Amygdala (tissue), 56 donors: ENCODE results near the gene IL1R1.
"Not testable (repeated sequence)": the region's sequence is repeated elsewhere in the genome, so short reads cannot be mapped to it uniquely, and the experiment has no call there.

ENCODE experiments used
- DNase-seq, 56 donors: peaks; one replicate each; lab custom pipeline; 2025; lab: John Stamatoyannopoulos, UW

The IL1R1 gene

DNA sequence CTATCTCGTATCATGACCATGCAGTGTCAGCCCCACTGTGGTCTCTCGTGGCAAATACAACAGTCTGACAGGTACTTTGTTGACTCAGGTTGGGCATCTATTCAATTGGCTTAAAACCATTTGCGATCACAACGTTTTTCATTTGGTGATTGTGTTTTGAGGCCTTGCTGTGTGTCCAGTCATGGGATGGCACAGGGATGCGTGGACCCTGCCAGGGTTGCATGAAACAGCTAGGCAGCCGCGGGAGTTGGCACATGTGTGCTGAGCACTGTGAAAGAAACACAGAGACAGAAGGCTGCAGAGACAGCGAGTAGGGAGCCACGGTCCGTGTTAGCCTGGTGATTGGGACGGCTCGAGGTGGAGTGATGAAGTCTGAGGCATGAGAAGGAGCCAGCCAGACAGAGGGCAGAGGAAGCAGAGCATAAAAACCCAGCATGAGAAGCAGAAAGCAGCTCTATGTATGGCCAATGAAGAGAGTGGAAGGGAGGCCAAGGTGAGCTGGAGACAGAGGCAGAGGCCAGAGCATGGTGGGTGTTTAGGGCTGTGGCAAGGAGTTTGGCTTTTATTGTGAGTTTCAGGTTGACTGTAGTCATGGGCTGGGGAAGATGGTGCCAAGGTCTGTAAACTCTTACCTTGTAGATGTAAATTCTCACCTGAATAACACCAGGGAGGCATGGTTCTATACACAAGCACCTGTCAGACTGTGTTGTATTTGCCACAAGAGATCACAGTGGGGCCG lies 31.8 kb upstream of the IL1R1 start:
- no peak for DNase-seq

DNA sequence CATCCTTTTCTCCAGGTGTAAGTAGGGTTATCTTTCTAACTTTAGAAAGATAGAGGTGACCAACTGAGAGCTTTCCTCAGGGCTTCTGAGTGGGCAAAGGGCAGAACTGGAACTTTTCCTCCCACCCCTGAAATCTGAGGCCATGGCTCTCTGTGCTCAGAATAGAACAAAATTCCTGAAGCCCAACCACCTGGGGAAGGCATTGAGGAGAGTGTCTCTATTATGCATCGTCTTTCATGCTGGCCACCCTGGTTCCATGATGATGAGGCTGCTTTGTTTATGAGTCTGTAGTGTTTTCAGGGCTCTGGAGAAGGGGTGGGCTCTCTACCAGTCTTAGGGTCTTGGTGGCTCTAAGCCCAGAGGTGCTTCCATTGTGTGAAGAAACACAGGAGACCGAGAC lies 30.7 kb upstream of the IL1R1 start:
- DNase-seq, result no peak

DNA sequence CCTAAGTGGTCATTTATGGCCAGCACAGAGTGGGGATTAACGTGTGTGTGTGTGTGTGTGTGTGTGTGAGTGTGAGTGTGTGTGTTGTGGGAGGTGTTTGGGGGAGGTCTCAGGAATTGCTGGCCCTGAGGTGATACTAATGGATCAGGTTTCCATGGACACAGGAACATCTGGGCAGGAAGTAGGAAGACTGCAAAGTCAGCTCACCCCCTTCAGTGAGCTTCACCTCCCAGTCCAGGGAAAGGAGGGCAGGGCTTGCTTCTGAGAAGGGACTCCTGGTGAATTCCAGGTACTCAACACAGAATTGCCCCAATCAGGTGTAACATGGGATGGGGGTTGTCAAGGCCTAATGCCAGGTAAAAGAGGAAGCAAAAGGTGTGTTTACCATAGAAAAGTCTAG lies 30.3 kb upstream of the IL1R1 start:
- no peak for DNase-seq

DNA sequence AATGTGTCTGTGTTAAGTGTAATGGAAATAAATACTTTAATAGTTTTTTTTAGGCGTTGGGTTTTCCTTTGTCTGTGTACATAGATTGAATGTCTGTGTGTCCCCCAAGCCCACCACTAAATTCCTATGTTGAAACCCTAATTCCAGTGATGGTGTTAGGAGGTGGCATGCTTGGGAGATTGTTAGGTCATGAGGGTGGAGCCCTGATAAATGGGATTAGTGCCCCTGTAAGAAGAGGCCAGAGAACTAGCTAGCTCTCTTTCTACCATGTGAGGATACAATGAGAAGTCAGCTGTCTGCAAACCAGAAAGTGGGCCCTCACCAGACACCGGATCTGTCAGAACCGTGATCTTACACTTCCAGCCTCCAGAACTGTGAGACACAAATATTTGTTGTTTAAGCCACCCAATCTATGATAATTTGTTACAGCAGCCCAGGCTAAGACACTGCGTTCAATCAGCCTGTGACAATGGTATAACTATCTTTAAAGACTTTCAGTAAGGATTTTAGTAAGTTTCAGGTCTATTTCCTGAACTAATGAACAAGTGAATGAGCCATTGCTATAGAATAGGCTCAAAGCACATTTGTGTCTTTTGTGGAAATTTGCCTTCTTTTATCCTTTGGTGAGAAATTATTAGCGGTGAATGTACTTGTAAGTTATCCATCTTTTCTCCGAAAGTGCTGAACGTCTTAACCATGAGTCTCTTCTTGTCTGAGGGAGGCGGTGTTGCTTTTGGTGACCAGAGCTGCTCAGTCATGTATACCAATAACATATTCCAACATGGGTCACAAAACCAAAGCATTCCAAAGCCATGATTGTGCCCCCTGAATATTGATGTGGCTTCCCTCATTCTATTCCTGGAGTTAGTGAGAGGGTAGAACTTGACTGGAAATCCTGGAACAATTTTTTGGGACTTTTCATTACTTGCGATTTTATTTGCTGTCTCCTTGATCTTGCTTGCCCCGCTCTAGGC lies 29.6 kb upstream of the IL1R1 start:
- no peak for DNase-seq

DNA sequence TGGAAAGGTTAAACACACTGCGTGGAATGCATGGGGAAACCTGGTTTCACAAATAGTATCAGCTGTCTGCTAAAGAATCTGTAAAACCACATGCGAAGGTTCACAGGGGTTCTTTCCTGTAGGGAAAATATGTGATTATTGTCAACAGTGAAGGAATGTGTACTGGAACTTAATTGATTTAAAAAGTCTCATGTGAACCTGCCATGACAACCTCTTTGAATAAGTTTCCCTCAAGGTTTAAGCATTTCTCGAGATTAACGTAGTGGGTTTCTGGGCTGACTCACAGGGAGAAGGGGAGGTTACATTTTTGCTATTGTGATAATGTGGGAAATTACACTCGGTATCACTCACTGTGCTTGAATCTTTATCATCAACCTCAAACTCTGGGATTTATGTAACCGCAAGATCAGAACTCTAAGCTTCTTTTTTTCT lies 28.2 kb upstream of the IL1R1 start:
- DNase-seq, result no peak

DNA sequence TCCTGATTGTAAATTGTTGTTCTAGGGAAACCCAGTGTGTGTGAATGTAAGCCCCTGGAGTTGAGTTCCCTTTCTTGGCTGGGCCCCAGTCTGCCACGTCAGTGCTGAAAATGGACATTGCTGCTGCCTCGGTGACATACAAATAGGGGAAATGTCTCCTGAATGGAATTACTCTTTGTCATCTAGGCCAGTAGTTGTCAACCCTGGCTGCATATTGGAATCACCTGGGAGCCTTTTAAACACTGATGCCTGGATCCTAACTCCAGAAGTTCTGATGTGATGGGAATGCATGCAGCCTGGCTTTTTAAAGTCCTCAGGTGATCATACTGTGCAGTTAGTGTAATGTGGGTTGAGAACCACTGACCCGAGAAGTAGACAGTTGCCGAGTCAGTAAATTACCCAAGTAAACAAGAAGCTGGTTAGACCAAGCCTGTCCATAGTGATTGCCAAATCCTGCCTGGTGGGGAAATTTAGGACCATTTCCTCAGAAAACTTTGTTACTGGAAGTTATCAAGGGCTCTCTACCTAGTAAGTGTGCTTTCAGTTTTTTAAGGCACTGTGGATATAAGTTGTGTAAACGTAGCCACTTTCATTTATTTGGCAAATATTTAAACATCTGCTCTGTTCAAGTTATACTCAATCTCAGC lies 27.6 kb upstream of the IL1R1 start:
- DNase-seq, result no peak

DNA sequence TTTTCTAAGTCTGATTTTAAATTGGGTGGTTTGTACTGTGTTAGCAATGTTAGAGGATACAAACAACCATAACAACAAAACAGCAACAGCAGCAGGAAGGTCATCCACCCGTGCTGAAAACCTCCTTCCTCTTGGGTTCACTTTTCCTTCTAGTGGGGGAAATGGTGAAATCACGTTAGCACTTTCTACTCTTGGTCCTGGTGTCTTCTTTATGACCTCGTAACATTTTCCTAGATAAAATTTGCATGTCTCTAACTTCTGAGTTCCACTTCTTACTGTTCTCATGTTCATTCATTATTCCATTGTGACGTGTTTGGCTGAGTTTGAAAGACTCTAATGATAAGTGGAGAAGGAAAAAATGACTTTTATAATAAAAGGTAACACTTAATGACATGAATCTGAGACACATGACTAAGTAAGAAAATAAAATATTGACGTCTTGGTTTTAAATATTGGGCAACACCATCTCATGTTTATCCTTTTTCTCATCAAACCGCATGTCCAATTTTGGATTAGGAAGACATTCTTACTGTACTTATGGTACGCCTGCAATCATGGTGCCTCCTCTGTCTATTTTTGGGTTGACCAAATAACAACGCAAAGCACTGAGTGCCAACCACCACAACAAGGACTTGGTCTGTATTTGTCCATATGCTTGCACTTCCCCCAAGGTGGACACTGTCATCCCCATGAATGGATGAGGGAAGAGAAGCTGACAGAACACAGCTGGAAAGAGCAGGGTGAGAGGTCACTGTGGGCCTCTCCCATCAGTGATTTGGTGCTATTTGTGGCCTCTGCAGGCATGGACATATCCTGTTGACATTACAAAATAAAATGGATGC lies 25.7 kb upstream of the IL1R1 start:
- no peak for DNase-seq

DNA sequence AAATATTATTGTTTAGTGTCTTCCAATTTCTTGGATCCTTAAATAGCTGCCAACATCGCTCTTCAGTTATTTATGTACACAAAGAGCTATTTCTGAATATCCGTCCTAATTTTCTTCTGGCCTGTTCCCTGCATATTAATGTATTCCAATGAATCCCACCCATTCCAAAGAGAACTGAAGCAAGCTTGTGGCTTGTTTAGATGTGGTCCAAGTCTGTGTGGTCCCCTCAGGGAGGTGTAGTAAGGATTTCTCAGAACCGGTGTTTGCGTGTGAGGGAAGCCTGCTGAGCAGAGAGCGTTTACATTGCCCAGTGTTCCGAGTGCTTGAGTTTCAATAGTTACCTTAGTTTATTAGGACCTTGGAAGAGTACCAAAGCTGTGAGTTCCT lies 25.1 kb upstream of the IL1R1 start:
- DNase-seq, result no peak

DNA sequence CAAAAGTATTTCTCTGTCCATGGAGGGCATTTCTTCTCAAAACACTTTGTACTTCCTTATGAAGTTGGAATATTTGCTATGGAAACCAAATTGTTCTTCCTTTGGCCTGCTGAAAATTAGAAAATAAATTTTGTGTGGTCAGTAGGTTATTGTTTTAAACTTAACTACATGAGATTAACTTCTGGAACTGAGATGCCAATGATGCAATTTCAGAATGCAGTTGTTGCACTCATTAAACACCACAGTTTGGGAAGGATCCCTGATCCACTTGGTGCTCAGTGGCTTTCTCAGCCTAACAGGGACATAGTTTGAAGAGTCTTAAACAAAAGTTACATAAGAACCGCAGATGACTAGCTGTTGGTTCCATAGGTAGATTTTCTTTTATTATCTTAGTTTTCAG lies 23.3 kb upstream of the IL1R1 start:
- no peak for DNase-seq

DNA sequence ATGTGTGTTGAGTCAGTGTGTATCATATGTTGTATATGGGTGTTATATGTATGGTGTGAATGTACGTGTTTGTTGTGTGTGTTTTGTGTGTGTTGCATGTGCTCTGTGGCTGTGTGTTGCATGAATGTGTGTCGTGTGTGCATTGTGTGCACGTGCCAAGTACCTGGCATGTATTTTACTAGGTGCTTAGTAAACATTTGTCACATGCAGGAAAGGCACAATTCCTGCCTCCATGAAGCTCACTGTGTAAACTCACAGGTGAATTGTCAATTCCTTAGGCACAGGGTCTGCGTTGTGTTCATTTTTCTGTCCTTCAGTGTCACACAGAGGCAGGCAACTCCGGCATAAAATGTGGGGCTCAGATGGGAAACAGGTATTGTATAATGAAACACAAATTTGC lies 22.3 kb upstream of the IL1R1 start:
- no peak for DNase-seq

DNA sequence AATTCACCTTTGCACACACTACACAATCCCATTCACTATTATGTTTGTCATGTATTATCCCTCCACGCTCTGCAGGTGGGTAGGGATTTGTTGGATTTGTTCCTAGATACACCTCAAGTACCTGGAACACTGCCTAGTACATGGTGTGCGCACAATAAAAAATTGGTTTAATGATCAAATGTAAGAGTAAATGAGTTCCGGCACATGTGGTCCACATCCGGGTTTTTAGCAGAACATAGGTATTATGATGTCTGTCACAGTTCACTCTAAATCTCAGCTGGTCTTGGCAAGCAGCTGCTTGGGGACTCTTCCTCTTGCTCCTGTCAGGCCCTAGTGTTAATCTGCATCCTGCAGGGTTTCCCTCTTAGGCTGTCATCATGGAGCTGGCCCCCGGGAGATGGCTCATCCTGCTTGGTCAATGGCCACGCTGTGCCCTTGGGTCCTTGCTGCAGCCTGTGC lies 21.8 kb upstream of the IL1R1 start:
- DNase-seq, result no peak

DNA sequence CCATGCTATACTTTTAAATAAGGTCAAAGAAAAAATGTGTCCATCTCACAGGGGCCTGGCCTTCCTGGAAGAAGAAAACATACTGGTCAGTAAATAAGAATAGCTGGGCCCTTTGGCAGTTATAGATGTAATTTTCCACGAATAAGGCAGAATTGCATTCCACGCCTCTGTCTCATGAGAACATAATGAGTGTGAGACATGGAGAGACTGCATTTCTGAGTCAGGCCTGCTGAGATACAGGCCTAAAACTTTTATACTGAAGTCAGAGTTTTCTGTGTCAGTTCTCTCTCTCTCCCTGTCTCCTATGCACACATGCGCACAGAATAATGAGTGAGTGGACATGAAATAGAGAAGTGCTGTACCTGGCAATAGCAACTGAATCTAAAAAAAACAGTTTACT lies 20.4 kb upstream of the IL1R1 start:
- no peak for DNase-seq

DNA sequence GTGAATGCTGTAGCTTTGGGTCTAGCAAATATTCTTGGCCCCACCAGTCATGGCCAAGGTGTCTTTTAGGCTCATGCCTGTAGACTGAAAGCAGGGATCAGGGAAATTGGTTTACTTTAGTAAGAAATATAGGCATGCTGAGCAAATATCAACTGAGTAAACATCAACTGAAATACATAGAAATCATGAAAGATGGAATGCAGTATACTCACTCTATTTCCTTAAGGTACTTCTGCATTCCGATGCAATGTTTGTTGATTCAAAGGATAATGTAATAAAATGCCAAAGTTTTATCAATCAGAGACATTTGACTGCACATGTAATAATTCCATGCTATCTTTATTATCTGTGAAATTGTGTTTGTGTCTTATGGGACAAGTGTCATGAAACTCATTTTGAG lies 19.6 kb upstream of the IL1R1 start:
- no peak for DNase-seq

DNA sequence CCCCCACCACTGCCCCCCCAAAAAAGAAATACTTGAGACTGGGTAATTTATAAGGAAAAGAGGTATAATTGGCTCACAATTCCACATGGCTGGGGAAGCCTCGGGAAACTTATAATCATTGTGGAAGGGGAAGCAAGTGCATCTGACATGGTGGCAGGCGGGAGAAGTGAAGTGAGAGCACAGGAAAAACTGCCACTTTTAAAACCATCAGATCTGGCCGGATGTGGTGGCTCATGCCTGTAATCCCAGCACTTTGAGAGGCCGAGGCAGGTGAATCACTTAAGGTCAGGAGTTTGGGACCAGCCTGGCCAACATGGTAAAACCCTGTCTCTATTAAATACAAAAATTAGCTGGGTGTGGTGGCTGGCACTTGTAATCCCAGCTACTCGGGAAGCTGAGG lies 18.1 kb upstream of the IL1R1 start:
- not testable (repeated sequence) for DNase-seq

DNA sequence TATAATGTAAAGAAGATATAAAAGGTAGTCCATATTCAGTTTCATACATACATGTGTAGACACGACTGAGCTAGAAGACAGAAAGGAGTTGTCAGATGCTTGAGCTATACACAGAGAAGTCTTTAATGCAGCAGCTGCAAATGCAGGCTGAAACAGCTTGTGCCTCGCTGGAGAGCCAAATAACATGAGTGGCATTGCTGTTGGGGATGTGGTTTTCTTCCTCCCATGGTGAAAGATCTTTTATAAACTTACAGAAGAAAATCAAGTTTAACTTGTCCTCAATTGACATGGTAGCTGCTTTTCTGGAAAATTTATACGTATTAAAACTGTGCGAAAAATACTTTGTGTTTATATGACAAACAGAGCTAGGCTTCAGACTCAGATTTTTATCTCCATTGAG lies 16.4 kb upstream of the IL1R1 start:
- DNase-seq, result no peak

DNA sequence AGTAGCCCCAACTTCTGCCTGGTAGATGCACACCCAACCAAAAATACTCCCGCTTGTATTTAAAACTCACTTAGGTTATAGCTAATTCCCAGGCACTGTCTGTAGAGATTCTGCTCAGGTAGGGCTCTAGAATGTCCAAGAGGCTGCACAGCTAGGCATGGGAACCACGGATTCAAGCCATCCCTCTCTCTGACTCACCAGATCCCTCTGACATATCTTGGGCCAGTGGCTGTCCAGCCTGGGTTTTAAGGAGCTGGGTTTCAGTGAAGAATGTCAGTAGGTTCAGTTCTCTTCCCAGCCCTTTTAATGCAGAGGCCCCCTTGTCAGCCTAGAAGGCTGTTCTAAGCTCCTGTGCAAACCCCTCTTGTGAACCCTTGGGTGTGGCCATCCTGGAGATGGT lies 15.9 kb upstream of the IL1R1 start:
- no peak for DNase-seq

DNA sequence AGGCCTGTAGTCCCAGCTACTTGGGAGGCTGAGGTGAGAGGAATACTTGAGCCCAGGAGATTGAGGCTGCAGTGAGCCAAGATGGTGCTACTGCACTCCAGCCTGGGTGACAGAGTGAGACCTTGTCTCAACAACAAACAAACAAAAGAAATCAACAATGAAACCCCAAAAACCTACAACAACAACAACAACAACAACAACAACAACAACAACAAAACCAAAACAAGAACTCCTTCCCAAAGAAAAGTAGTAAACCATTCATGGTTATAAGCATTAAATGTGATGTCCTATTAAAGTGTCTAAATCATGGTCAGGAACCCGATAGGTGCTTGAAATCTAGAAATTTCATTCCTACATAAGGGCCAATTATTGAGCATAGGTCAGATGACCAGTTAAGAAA lies 13.5 kb upstream of the IL1R1 start:
- DNase-seq, result no peak

DNA sequence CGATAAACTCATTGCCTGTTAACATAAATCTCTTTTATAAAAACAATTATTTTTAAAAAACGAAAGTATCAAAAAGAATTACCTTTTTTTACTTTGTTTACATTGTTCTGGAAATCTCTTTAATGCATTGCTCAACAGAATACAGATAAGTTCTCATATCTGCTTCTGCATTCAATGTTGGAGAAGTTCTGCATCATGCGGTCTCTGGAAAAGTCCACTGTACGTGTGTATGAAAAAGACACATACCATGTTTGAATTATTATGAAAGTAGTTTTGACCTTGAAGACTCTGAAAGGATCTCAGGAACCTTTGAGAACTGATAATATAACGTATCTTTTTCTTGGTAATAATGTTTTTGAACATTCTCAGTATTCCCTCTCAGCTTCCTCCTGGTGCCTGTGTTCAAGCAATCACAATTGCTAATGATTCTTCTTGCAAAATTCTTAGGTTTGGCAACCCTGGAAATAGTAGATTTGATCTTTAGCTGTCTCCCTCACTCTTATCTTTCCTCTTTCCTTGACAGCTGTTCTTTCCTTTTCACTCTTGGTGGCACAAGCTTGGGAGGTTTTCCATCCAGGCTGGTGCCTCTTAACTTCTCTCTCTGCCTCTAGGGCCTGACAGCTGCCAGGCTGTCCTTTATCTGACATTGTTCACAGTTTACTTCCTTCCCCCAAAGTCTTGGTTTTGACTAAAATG lies 12.4 kb upstream of the IL1R1 start:
- DNase-seq, result no peak

DNA sequence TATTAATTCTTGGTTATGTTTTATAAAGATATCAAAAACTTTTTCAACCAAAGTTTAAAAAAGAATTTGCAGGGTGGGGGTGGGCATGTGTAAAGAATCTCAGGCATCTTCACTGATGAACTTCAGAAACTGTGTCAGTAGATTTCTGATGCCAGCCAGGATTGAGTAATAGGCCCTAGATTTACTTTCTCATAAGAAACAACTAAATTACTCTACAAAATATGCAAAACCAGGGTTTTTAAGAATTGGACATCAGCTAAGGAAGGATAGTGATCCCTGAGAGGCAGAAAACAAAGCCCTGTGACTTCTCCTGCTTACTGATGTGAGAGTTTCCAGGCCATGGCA lies 11.9 kb upstream of the IL1R1 start:
- no peak for DNase-seq

DNA sequence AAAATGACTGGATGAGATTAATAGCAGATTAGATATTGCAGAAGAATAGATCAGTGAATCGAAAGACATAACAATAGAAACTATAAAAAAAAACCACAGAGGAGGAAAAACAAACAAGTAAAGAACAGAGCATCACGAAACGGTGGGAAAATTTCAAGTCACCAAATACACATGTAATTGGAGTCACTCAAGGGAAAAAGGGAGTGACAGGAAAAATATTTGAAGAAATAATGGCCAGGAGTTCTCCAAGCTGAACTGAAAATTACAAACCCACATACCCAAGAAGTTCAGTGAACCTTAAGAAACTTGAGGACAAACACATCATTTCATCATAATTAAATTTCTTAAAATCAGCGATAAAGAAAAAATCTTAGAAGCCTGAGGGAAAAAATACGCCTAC lies 11.0 kb upstream of the IL1R1 start:
- no peak for DNase-seq
